Neural cell (in vitro differentiated cells): ENCODE results near the gene SRGAP2B.
"Not testable (repeated sequence)": the region's sequence is repeated elsewhere in the genome, so short reads cannot be mapped to it uniquely, and the experiment has no call there.

Source experiments
- CTCF ChIP-seq: fragments of 450-650 bp; IDR thresholded peaks from 2 replicates; pipeline ENCODE4 v1.5.1; 2014; ENCODE audit warnings: antibody characterized with exemption, mild to moderate bottlenecking, moderate library complexity; ENCODE audit not compliant: poor library complexity, severe bottlenecking
- EP300 ChIP-seq: fragments of 450-650 bp; conservative IDR thresholded peaks from 2 replicates; pipeline ENCODE4 v1.6.1; 2014; ENCODE audit warnings: antibody characterized with exemption, mild to moderate bottlenecking, moderate library complexity; ENCODE audit not compliant: poor library complexity, severe bottlenecking
- EZH2 ChIP-seq: fragments of 200-600, 300-800 bp; shearing (Covaris generic), sonication (generic); IDR thresholded peaks from 2 replicates; pipeline ENCODE4 v1.6.1; 2014; ENCODE audit warnings: antibody characterized with exemption, low read length, borderline replicate concordance, mild to moderate bottlenecking; ENCODE audit not compliant: insufficient read depth, poor library complexity, severe bottlenecking
- POLR2AphosphoS5 ChIP-seq: IDR thresholded peaks from 2 replicates; pipeline ENCODE4 v1.6.1; 2012
- RAD21 ChIP-seq: fragments of 450-650 bp; conservative IDR thresholded peaks from 2 replicates; pipeline ENCODE4 v1.6.1; 2014; ENCODE audit warnings: antibody characterized with exemption, mild to moderate bottlenecking, moderate library complexity
- REST ChIP-seq: IDR thresholded peaks from 2 replicates; pipeline ENCODE4 v1.6.1; 2012; ENCODE audit warnings: borderline replicate concordance
- TAF1 ChIP-seq: IDR thresholded peaks from 2 replicates; pipeline ENCODE4 v1.6.1; 2012; ENCODE audit warnings: low read depth

GRCh38 chr1:145071569-145071968 is 23.6 kb downstream of the SRGAP2B start:
- TF ChIP-seq CTCF, POLR2AphosphoS5, EP300, REST, EZH2, RAD21, TAF1: not testable (repeated sequence)
